ENCODE data around the gene POLR1G.
A peak's percentile ranks its signal among the peaks of the same experiment; 100 is the strongest.

POLR1G gene

GRCh38 chr19:45451850-45452387 is 45.5 kb downstream of the POLR1G start:
- CTCF ChIA-PET = interaction anchor here (1.1 to 3.9 kb wide), 3 partner anchors 12 to 48 kb away, joined by 3 to 34 read pairs (median 20); no protein-coding TSS in a partner anchor
- POLR2A ChIA-PET = interaction anchor here (0.6 kb wide), 1 partner anchor 17 kb away, joined by 3 read pairs; no protein-coding TSS in a partner anchor
- TF ChIP-seq, protein P1, sequence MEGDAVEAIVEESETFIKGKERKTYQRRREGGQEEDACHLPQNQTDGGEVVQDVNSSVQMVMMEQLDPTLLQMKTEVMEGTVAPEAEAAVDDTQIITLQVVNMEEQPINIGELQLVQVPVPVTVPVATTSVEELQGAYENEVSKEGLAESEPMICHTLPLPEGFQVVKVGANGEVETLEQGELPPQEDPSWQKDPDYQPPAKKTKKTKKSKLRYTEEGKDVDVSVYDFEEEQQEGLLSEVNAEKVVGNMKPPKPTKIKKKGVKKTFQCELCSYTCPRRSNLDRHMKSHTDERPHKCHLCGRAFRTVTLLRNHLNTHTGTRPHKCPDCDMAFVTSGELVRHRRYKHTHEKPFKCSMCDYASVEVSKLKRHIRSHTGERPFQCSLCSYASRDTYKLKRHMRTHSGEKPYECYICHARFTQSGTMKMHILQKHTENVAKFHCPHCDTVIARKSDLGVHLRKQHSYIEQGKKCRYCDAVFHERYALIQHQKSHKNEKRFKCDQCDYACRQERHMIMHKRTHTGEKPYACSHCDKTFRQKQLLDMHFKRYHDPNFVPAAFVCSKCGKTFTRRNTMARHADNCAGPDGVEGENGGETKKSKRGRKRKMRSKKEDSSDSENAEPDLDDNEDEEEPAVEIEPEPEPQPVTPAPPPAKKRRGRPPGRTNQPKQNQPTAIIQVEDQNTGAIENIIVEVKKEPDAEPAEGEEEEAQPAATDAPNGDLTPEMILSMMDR (IDR thresholded peaks at IDR 0.05; ENCODE audit: insufficient read depth, low read length, missing control alignments) = no peak
- no peak overlapping the region; the same call in 1 of the 2 replicates for H3K4me3 ChIP-seq (ENCODE audit: low read depth, low read length)
- no peak for DNase-seq (ENCODE audit: low read depth, low spot score)

DNA sequence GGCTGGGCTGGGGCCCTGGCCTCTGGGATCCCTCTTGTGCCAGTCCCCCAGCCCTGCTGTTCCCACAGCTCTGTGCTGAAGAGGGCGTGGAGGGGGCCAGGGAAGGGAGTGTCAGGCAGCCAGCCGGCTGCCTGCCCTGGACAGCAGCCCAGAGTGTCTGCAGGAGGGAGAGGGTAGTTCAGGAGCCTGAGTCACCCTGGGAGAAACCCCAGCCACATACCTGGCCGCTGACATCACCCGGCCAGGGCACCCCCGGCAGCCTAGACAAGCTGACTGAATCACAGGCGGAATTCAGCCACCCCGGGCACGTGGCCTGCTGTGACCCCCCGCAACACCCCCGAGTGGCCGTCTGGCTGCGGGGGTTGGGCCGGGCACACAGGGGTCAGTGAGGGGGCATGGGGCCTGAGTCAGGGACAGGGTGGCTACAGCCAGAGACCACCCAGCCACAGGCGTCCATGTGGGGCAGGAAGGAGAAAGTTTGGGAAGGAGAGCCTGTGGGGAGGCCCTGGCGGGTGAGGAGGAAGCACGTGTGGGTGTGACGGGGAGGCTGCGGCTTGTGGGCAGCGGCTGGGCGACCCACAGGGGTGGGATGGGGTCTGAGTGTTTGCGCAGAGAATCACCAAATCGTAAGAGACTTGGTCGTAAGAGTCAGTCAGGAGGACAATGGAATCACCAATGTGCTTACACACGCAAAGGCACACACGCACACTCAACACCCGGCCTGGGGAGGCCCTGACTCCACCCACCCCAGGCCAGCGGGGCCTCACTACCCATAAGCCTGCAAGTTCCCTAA is 49.5 kb downstream of the POLR1G start:
- CTCF ChIA-PET = interaction anchor here (0.9 to 5.8 kb wide), 9 partner anchors 10 to 53 kb away, joined by 3 to 29 read pairs (median 7); partner anchors contain the start of gene FOSB
- POLR2A ChIA-PET = interaction anchor here (0.6 to 3.7 kb wide), 6 partner anchors 9 to 22 kb away, joined by 3 to 37 read pairs (median 4); partner anchors contain the start of gene FOSB
- TF ChIP-seq, protein P1 (IDR thresholded peaks at IDR 0.05; ENCODE audit: insufficient read depth, low read length, missing control alignments) = no peak
- peak overlapping the region; percentile 42 for H3K4me3 ChIP-seq (ENCODE audit: low read depth, low read length)
- DNase-seq (ENCODE audit: low read depth, low spot score) = peak; percentile 98

DNA sequence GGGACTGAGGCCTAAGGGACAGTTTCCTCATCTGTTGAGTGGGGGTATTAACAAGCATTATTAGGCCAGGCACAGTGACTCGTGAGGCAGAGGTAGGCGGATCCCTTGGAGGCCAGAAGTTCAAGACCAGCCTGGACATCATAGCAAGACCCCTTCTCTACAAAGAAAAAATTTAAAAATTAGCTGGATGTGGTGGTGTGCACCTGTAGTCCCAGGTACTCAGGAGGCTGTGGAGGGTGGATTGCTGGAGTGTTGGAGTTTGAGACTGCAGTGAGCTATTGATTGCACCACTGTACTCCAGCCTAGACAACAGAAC is 50.0 kb downstream of the POLR1G start:
- POLR2A ChIA-PET = interaction anchor here (3.7 kb wide), 1 partner anchor 12 kb away, joined by 37 read pairs; the partner anchor contains the start of gene FOSB
- CTCF ChIA-PET = interaction anchor here (0.9 to 5.8 kb wide), 8 partner anchors 11 to 54 kb away, joined by 3 to 29 read pairs (median 6); partner anchors contain the start of gene FOSB
- DNase-seq (ENCODE audit: low read depth, low spot score) = no peak
- H3K4me3 ChIP-seq (ENCODE audit: low read depth, low read length) = no peak overlapping the region; the same call in none of the 2 replicates
- TF ChIP-seq, protein P1 (IDR thresholded peaks at IDR 0.05; ENCODE audit: insufficient read depth, low read length, missing control alignments) = no peak

DNA sequence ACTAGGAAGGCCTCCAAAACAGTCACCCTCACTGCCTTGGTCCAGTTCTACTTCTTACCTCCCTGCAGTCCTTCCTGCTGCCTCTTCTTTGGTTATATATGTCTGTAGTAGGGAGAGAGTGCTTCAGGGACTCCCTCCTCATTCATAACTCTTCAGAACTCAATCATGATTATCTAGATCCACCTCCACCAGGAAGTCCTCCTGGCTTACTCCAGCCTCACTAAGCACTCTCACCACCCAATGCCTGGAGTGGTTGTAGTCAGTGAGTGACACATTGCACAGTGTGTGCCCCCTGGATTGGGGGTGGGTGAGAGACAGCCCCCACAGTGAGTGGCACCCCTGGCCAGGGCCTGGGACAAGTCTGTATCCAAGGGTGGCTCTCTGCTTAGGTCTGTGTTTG is 51.3 kb downstream of the POLR1G start:
- no peak overlapping the region for H3K4me3 ChIP-seq (ENCODE audit: low read depth, low read length)
- TF ChIP-seq, protein P1 (IDR thresholded peaks at IDR 0.05; ENCODE audit: insufficient read depth, low read length, missing control alignments) = no peak
- ChIA-PET CTCF (interaction anchor here (0.6 to 5.8 kb wide), 2 partner anchors 12 to 33 kb away, joined by 3 to 29 read pairs; no protein-coding TSS in a partner anchor), POLR2A (no interaction called here)
- no peak for DNase-seq (ENCODE audit: low read depth, low spot score)

Measured in AG04449 (cell line).